GM21528 (cell line): ENCODE measurements around the gene AUH.
A peak's percentile ranks its signal among the peaks of the same experiment; 100 is the strongest.
"Not testable (repeated sequence)": the region's sequence is repeated elsewhere in the genome, so short reads cannot be mapped to it uniquely, and the experiment has no call there.

Experiments
- ATAC-seq: cut with Tn5 transposase; IDR thresholded peaks from one replicate; pipeline ENCODE4 v1.9.1; 2021; ENCODE audit warnings: mild to moderate bottlenecking, moderate library complexity; ENCODE audit not compliant: unreplicated experiment, low FRiP score

Gene AUH

DNA sequence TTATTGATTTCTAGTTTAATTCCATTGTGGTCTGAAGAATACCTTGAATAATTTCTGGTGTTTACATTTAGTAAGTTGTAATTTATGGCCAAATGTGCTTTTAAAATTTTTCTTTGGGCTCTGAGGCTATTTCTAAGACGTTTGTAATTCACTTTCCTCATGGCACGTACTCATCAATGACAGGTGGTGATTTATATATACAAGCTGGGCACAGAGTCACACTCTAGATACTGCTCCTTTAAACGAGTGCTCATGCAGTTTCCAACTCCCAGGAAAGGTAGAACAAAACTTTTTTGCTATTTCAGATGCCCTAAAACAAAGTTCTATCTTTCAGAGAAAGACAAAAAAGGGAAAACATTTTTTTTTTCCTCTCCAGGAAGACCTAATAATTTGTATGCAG, 146.9 kb downstream of the AUH start:
- no peak for ATAC-seq

DNA sequence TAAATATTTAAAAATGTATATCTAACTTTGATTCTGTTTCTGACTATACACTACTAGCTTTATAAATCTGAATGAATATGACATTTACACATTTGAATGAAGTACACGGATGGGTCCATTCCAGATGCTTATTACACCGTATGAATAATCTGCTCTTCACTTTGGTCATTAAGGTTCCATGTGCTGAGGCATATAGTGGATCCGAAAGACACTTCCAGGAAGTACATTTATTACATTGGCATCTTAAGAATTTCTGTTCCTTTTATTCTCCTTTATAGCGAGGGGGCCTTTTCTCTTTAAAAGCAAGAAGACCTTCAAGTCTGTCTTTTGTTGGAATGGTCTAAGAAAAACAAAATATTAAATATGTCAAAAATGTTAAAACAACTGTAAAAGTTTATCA, 147.6 kb downstream of the AUH start:
- ATAC-seq, result no peak

DNA sequence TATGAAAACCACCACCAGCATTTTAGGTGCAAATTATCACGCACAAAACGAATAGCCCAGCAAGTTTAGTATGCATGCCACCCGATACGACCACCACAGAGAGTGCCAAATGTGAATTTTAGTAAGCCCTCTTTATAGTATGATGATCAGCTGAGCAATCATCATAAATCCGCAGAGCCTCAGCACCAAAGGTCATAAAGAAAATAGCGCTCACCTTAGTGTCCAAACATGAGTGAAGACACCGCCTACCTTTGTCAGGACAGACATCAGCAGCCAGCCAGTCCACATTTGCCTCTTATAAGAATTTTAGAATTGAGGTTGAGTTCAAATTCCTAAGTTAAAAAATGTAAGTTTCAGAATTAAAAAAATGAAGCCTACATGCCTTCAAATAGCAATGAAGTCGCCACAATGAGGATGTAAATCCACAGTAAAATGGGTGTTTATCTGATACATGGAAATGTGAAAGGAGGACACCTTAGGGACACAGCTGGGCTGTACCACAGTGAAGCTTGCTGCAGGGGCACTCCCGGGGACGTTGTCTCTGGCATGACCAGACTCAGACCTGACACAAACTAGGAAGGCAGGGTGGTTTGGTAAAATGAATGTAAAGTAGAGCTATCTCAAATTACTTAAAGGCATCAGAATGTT, 149.0 kb downstream of the AUH start:
- no peak for ATAC-seq

DNA sequence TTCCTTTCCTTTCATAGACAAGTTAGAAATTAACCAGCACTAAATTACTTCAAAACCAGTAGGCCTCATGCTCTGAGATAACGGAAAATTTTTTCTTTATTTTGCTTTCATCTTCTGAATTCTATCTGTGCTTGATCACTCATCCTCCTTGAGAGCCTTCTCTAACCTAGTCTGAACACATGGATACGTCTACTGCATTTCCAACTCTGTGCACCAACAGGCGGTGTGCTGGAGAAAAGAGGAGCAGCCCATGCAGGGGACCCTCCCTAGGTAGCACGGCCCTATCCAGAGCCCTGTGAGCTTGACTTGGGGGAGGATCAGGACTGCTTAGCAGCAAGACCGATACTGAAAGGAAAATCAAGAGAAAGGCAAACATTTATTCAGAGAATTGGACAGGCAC, 149.8 kb downstream of the AUH start:
- no peak for ATAC-seq

DNA sequence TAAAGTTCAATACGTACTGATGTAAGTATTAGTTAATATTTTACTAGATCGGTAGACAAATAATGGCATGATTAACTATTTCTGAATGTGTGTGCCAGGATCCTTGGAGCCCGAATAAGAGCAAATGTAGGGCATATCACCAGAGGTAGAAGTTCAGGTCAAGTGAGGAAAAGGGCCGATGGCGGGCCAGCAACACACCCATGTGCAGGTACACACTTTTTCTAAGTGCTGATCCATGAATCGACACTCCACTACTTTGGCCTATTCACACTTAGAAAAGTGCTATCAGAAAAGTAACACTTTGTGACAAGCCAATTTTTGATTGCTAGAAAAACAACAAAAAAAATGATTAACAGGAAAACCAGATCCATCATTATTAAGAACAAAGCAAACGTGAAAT, 150.3 kb downstream of the AUH start:
- no peak for ATAC-seq

DNA sequence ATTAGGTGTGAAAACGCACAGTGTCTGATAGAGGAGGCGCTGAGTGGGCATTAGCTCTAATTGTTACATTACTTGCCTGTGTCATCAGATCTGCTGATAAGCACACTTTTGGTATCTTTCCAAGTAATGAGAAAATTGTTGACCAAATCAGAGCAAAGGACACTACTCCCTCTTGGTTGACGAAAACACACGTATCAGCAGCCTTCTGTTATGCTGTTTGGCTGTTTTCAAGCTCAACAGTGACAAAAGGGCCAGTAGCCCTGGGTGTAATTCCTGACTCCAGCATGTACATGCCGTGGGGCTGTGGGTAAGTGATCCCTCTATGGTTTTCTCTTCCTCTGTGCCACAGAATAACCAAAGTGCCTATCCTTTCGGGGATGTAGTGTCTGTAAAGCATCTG, 151.4 kb downstream of the AUH start:
- no peak for ATAC-seq

DNA sequence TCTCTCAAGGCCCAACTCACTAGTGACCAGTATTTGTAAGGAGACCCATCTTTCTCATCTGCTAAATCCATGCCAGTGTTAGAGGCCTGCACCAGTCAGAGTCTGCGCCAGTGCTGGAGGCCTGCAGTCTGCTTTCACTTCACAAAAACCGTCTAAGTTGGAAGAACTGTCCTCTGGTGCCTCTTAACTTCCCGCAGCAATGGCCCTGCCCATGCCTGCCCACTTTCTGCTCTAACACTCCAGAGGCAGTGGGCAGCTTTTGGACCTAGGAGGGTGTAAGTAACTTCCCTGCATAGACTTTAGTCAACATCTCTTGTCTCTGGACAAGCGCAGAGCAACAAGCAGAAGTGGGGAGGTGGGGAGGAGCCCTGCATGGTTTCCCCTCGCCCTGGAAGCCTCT, 152.9 kb downstream of the AUH start:
- ATAC-seq, result no peak

DNA sequence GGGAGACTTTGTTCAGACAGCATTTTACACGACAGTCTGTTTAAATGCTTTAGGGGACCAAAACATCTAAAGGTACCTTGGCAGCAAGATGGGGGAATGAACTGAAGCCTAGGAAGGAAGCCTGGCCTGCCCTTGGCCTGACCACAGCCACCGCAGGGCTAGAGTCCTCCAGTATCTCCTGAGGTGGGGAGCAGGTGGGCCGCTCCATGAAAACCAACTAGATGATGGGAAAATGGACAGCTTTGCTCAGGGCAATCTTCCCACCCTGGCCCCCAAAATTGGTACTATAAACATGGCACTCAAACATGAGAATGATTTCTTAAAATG, 153.3 kb downstream of the AUH start:
- no peak for ATAC-seq

DNA sequence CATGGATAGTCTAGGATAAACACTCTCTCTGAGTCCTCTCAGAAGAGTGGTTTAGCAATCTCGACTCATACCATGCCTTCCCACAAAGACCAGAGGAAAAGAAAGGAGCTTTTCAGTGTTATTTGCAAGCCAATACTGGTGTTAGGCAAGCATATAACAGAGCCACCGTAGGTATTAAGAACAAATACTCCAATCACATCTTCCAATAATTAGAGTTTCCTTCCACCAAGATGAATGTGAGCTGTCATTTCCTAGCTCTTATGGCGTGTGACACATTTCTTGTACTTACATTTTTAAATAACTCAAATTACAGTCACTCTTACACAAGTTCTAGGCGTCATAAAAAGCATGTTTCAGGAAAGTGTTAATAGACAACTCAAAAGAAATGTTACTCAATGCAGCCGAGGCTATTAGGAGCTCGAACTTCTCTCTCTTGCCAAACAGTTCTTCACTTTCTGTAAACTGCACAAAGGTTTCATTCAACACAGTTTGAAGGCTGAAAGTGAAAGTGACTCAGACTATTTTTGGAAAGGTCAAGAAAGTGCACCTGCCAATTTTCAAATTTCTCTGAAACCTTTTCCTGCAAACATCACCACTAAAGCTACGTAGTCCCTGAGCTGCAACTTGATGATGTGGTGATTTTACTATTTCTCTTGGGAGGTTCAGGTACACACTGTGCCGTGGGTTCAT, 153.8 kb downstream of the AUH start:
- peak; percentile 75 for ATAC-seq

DNA sequence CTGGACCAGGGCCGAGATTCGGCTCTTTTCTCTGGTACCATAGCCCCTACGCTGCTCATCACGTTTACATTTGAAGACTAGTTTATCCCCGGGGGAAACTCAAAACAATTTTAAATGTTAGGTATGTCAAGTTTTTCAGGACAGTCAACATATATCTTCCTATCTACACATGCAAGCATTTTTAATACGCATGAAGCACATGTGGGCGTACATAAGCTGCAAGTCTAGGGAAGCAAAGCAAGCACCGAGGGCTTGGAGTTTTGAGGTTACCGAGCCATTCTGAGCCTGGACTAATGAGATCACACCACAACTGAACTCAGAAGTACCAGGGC, 154.4 kb downstream of the AUH start:
- ATAC-seq, result no peak

DNA sequence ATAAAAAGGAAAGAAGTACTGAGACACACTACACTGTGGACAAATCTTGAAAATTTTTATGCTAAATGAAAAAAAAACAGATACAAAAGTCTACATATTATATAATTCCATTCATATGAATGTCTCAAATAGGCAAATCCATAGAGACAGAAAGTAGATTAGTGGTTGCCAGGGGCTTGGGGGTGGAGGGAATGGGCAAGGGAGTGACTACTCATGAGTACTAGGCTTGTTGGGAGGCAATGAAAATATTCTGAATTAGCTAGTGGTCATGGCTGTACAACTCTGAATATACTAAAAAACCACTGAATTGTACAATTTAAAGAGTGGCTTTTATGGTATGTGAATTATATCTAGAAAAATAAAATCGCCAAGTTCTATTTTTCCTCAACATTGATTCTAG, 154.9 kb downstream of the AUH start:
- no peak for ATAC-seq

DNA sequence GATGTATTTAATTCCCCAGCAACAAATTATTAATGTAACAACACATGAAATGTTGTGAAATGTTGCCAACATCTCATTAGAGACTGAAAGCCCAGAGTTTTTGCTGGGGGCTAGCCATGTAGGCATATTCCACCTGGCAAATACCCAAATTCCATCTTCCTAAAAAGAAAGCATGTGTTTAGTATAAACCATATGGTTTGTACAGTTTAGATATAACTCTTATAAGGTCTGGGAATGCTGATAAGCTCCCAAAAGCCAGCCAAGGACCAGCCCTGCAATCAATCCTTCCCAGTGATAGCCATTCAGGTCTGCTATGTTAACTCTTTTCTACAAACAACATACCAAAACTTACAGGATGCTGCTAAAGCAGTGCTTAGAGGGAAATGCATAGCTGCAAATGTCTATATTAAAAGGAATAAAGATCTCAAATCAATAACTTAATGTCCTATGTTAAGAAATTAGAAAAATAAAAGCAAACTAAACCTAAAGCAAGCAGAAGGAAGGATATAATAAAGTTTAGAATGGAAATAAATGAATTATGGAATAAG, 158.9 kb downstream of the AUH start:
- ATAC-seq, result no peak

DNA sequence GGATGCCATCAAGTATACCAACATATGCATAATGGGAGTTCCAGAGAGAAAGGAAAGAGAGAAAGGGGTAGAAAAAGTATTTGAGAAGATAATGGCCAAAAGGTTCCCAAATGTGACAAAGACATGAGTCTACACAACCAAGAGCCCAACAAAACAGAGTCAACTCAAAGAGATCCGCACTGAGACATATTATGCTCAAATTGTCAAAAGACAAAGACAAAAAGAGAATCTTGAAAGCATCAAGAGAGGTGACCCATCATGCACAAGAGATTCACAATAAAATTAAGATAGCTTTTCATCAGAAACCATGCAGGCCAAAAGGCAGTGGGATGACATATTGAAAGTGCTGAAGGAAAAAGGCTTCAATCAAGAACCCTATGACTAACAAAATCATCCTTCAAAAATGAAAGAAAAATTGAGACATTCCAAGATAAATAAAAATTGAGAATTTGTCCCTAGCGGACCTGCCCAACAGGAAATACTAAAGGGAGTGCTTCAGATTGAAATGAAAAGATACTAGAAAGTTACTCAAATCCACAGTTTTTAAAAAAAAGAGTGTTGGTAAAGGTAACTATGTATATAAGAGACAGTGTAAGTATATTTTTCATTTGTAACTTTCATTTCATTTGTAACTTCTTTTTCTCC, 160.9 kb downstream of the AUH start:
- no peak for ATAC-seq

DNA sequence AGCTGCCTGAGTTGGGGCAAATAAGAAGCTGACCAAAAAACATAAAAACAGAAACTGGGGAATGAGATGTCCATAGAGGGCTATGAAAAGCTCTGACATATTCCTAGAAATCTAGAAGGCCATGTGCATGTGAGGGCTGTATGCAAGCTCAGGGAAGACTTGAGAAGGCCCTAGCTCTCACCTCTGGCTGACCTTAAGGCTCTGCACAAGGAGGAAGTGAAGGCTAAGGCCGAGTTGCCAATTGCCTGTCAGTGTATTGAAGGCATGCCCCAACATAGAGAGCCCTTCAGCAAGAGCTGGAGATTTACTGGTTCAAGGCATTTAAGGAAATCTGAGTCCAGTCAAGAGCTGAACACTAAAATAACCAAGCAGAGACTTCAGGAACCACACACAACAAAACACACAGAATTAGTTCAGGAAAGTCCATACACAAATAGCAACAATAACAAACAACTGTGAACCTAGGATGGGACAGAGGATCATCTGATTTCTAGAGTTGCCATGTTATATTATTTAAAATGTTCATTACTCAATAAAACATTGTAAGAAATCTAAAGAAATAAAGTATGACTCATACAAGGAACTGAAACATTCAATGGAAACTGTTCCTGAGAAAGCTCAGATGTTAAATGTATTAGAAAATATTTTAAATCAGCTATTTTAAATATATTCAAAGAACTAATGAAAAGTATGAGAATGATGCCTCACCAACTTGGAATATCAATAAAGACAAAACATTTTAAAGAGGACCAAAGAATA, 161.8 kb downstream of the AUH start:
- ATAC-seq, result no peak

DNA sequence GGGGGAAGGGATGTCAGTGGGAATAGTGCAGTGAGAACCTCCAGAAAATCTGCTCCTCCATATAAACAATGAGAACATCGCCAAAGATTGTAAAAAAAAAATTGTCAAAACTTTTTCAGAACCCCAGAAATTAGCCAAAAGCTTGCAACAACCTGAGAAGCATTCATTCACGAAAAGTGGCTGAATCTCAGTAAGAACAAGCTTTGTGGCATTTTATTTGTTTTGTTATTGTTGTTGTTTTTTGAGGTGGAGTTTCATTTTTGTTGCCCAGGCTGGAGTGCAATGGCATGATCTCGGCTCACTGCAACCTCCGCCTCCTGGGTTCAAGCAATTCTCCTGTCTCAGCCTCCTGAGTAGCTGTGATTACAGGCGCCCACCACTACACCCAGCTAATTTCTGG, 162.8 kb downstream of the AUH start:
- ATAC-seq, result not testable (repeated sequence)

DNA sequence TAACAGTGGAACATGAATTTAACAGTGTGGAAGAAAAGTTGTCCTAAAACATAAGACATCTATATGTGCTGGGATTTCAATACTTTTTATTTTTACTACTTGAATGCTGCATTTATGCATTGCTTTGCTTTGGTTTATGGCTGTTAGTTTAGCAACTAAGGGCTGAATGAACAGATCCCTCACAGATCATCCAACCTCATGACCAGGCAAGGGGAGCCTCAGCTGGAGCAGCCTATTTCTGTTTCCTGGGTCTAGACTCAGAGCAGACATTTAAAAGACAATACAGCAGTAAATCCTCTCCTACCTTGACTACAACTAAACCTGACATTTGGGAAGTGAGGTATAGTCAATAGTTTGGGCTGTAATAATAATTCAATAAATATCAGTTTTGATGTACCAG, 163.3 kb downstream of the AUH start:
- no peak for ATAC-seq

DNA sequence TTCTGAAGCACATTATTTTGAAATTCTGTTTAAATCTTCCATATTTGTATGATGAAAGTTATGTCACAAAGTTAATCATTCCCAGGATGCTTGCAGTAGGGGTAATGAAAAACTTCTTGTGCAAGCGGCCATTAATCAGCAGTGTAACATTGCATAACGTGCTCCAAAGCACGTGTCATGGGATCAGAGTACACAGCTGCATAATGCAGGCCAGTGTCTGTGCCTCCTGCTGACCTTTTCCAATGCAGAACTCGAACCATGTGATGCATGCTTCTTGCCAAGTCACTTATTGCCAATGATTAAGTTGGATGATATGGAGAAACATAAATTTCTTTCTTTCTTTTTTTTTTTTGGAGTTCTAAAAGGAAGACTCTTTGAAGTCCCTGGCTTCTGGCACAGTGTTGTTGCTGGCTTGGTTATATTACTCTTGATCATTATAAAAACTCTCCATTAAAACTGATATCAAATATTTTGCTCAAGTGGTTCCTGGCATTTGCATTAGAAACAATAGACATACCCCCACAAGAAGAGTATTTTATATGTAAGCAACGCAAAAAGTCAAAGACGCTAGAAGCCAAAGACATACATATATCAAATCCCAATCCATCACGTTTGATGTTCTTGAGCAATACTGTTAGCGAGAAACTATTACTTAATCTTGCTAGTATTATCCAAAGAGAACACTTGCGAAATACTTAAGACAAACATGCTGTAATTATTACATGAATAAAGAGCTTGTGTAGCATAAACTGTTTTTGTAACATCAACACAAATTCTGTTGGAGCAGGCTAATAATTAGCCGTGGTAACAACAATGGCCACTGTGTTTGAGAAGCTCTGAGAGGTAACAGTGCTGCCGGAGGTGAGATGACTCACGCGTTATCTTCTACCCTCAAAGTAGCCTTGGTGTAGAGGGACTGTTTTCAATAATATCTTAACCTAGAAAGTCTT, 164.2 kb downstream of the AUH start:
- ATAC-seq, result no peak

DNA sequence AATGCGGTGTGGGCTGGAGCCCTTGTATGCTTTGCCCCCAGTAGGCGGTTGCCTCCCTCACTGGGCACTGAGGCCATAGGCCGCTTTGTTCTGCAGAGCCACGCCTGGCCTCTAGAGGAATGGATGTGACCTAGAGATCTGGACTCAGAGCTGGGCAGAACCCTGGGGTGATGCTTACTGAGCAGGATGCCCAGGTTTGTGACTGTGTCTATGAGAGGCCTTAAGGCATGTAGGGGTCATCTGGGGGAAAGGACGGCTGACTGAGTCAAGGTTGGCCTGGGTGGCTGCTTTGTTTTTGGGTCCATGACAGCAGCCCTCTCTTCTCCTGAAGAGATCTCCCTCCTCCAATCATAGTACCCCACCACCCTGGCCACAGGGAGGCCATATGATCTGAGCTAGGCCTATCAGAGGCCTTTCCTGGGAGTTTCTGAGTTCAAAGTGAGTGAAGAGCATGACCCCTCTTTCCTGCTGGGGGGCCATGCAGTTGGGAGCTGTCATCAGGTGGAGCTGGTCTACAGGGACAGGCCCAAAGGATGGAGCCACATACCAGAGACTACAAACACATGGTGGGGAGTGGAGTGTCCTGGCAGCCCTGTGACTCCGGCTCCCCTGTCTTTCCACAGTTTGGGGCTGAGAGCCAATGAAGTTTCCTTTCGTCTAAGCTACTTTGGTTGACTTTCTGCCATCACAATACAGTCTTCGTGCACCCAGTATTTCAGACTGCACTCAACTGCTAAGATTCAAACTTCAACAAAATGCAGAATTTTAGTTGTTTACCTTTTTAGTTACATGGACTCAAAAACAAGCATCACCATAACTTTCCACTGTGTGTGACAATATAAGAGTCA, 165.4 kb downstream of the AUH start:
- ATAC-seq, result no peak

DNA sequence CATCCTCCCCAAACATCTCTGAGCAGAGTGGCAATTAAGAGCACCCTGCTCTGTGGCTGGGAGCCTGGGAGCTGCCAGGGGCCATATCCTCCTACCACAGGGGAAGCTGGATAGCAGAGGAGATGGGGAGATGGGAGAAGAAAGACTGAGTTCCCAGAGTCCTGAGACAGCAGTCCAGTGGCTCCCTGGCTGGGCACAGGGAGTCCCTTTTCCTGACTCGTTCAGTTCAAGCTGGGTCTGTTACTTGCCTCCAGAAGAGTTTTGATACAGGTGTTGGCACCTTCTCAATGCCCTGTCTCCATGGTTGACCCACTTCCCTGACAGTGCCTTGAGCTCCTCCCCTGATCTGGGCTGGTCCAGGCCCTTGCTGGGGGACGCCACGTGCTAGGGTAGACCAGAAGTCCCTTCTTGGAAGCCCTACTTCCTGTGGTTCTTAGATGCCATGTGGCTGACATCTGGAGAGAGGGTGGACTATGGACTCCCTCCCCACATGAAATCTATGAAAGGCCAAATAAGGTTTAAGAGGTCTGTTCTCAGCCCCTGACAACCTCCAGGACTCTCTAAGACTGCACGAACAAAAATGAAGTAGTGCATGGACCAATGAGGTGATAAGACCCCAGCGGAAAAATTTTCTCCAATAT, 166.2 kb downstream of the AUH start:
- ATAC-seq, result no peak
